Stomach smooth muscle (tissue), 2 donors: ENCODE data around the gene SPAG16.

Source experiments
- H3K27ac ChIP-seq: one replicate; pipeline ENCODE4 v1.7.0; 2013; ENCODE audit warnings: mild to moderate bottlenecking, low read length, inconsistent platforms
- H3K27me3 ChIP-seq, 2 donors: one replicate each; pipeline ENCODE4 v1.7.0; 2013; ENCODE audit warnings: low read length in 2 of 2; ENCODE audit not compliant: insufficient read depth in 2 of 2, control insufficient read depth in 1 of 2
- H3K36me3 ChIP-seq, 2 donors: one replicate each; pipeline ENCODE4 v1.7.0; 2013; ENCODE audit warnings: low read length in 2 of 2; ENCODE audit not compliant: control insufficient read depth in 2 of 2, insufficient read depth in 2 of 2
- H3K4me1 ChIP-seq: one replicate; pipeline ENCODE4 v1.7.0; 2013; ENCODE audit warnings: low read length; ENCODE audit not compliant: control insufficient read depth, insufficient read depth
- H3K4me3 ChIP-seq, 2 donors: one replicate each; pipeline ENCODE4 v1.7.0; 2013; ENCODE audit warnings: low read length in 2 of 2
- H3K9ac ChIP-seq, 2 donors: one replicate each; pipeline ENCODE4 v1.7.0; 2013; ENCODE audit warnings: low read length in 2 of 2, mild to moderate bottlenecking in 1 of 2
- H3K9me3 ChIP-seq, 2 donors: one replicate each; pipeline ENCODE4 v1.7.0; 2013; ENCODE audit warnings: low read length in 2 of 2; ENCODE audit not compliant: control insufficient read depth in 2 of 2
- donor health status: healthy.
- donor health status: Pancreatic carcinoma.

Gene SPAG16

GRCh38 chr2:214328941-214329340 lies 1044.7 kb downstream of the SPAG16 start:
- Histone ChIP-seq H3K27ac (no peak overlapping the region), H3K9ac (no peak overlapping the region), H3K4me3 (no peak overlapping the region)

GRCh38 chr2:214341646-214342045 lies 1057.4 kb downstream of the SPAG16 start:
- Histone ChIP-seq H3K36me3 (no peaks in the 10 kb centered on the region), H3K4me1 (no peaks in the 10 kb centered on the region), H3K4me3 (no peak overlapping the region), H3K9ac (no peak overlapping the region), H3K9me3 (no peaks in the 10 kb centered on the region), H3K27ac (no peak overlapping the region), H3K27me3 (no peaks in the 10 kb centered on the region)

More at GRCh38 chr2:214328941-214329340, 1044.7 kb downstream of the SPAG16 start:
- Histone ChIP-seq H3K36me3 (no peaks in the 10 kb centered on the region), H3K4me1 (no peaks in the 10 kb centered on the region), H3K27me3 (no peaks in the 10 kb centered on the region), H3K9me3 (no peaks in the 10 kb centered on the region)

- no peak overlapping the region for H3K9ac ChIP-seq
- H3K27me3 ChIP-seq: no peaks in the 10 kb centered on the region
- H3K4me1 ChIP-seq: no peaks in the 10 kb centered on the region
- no peak overlapping the region for H3K27ac ChIP-seq
- no peaks in the 10 kb centered on the region for H3K36me3 ChIP-seq
- no peak overlapping the region for H3K4me3 ChIP-seq
- no peaks in the 10 kb centered on the region for H3K9me3 ChIP-seq
These were observed 1074.2 kb downstream of the SPAG16 start for GRCh38 chr2:214358506-214358905.

GRCh38 chr2:214361116-214361515 lies 1076.9 kb downstream of the SPAG16 start:
- no peaks in the 10 kb centered on the region for H3K4me1 ChIP-seq
- H3K4me3 ChIP-seq: no peak overlapping the region
- no peaks in the 10 kb centered on the region for H3K27me3 ChIP-seq
- no peaks in the 10 kb centered on the region for H3K36me3 ChIP-seq
- no peaks in the 10 kb centered on the region for H3K9me3 ChIP-seq
- no peak overlapping the region for H3K27ac ChIP-seq
- no peak overlapping the region for H3K9ac ChIP-seq

GRCh38 chr2:214365549-214365948 lies 1081.3 kb downstream of the SPAG16 start:
- Histone ChIP-seq H3K27ac (no peak overlapping the region), H3K4me1 (no peaks in the 10 kb centered on the region), H3K4me3 (no peak overlapping the region), H3K9me3 (no peaks in the 10 kb centered on the region), H3K9ac (no peak overlapping the region), H3K36me3 (no peaks in the 10 kb centered on the region), H3K27me3 (no peaks in the 10 kb centered on the region)

GRCh38 chr2:214367171-214367570 lies 1082.9 kb downstream of the SPAG16 start:
- H3K36me3 ChIP-seq: no peaks in the 10 kb centered on the region
- no peaks in the 10 kb centered on the region for H3K4me1 ChIP-seq
- H3K27me3 ChIP-seq: no peaks in the 10 kb centered on the region
- no peak overlapping the region for H3K9ac ChIP-seq
- no peak overlapping the region for H3K4me3 ChIP-seq
- no peak overlapping the region for H3K27ac ChIP-seq
- H3K9me3 ChIP-seq: no peaks in the 10 kb centered on the region

GRCh38 chr2:214376618-214377285 lies 1092.5 kb downstream of the SPAG16 start:
- no peaks in the 10 kb centered on the region for H3K36me3 ChIP-seq
- H3K4me1 ChIP-seq: no peaks in the 10 kb centered on the region
- H3K9me3 ChIP-seq: no peaks in the 10 kb centered on the region

GRCh38 chr2:214377286-214377624 lies 1093.0 kb downstream of the SPAG16 start:
- no peak overlapping the region for H3K27ac ChIP-seq
- H3K27me3 ChIP-seq: no peaks in the 10 kb centered on the region
- no peaks in the 10 kb centered on the region for H3K36me3 ChIP-seq
- H3K4me1 ChIP-seq: no peaks in the 10 kb centered on the region
- H3K4me3 ChIP-seq: no peak overlapping the region
- no peak overlapping the region for H3K9ac ChIP-seq
- no peaks in the 10 kb centered on the region for H3K9me3 ChIP-seq

More at GRCh38 chr2:214376618-214377285, 1092.5 kb downstream of the SPAG16 start:
- H3K9ac ChIP-seq: no peak overlapping the region
- no peak overlapping the region for H3K4me3 ChIP-seq
- H3K27me3 ChIP-seq: no peaks in the 10 kb centered on the region
- no peak overlapping the region for H3K27ac ChIP-seq

- Histone ChIP-seq H3K36me3 (no peaks in the 10 kb centered on the region), H3K4me1 (no peaks in the 10 kb centered on the region), H3K9me3 (no peaks in the 10 kb centered on the region), H3K27me3 (no peaks in the 10 kb centered on the region), H3K4me3 (no peak overlapping the region), H3K27ac (no peak overlapping the region), H3K9ac (no peak overlapping the region)
These were observed 1094.3 kb downstream of the SPAG16 start for GRCh38 chr2:214378455-214379103.

- no peak overlapping the region for H3K9ac ChIP-seq
- H3K27ac ChIP-seq: no peak overlapping the region
- H3K9me3 ChIP-seq: no peaks in the 10 kb centered on the region
- H3K27me3 ChIP-seq: no peaks in the 10 kb centered on the region
- H3K4me1 ChIP-seq: no peaks in the 10 kb centered on the region
- no peaks in the 10 kb centered on the region for H3K36me3 ChIP-seq
- H3K4me3 ChIP-seq: no peak overlapping the region
These were observed 1095.0 kb downstream of the SPAG16 start for GRCh38 chr2:214379227-214379626.

- Histone ChIP-seq H3K4me3 (no peak overlapping the region), H3K36me3 (no peaks in the 10 kb centered on the region), H3K27me3 (no peaks in the 10 kb centered on the region), H3K9me3 (no peaks in the 10 kb centered on the region), H3K27ac (no peak overlapping the region), H3K4me1 (no peaks in the 10 kb centered on the region), H3K9ac (no peak overlapping the region)
These were observed 1096.4 kb downstream of the SPAG16 start for GRCh38 chr2:214380681-214381080.
